ENCODE data around the gene HYAL1.
A peak's percentile ranks its signal among the peaks of the same experiment; 100 is the strongest.
"Not testable (repeated sequence)": the region's sequence is repeated elsewhere in the genome, so short reads cannot be mapped to it uniquely, and the experiment has no call there.

The HYAL1 gene

GRCh38 chr3:50265571-50265970, 37.8 kb downstream of the HYAL1 start:
- 90 to 91% methylated on average over 1 of the region's 1 CpG for WGBS, 2 experiments
- Histone ChIP-seq H3K27ac (ENCODE audit: insufficient read depth, low read depth, low read length, poor library complexity, severe bottlenecking) (peak overlapping the region; percentile 79), H3K4me3 (ENCODE audit: insufficient read depth, low read depth, low read length) (no peak overlapping the region), H3K9me3 (ENCODE audit: control insufficient read depth, low read length) (no peaks in the 10 kb centered on the region), H3K27me3 (ENCODE audit: control insufficient read depth, insufficient read depth, low read length, poor library complexity, severe bottlenecking) (no peaks in the 10 kb centered on the region), H3K36me3 (ENCODE audit: control insufficient read depth, insufficient read depth, low read length) (no peaks in the 10 kb centered on the region), H3K4me1 (ENCODE audit: control insufficient read depth, insufficient read depth, low read length) (peaks cover 81% of the 10 kb centered on the region)

- Histone ChIP-seq H3K27me3 (ENCODE audit: control insufficient read depth, insufficient read depth, low read length, poor library complexity, severe bottlenecking) (no peaks in the 10 kb centered on the region), H3K9me3 (ENCODE audit: control insufficient read depth, low read length) (no peaks in the 10 kb centered on the region), H3K36me3 (ENCODE audit: control insufficient read depth, insufficient read depth, low read length) (no peaks in the 10 kb centered on the region), H3K4me1 (ENCODE audit: control insufficient read depth, insufficient read depth, low read length) (peaks cover 82% of the 10 kb centered on the region), H3K4me3 (ENCODE audit: insufficient read depth, low read depth, low read length) (no peak overlapping the region), H3K27ac (ENCODE audit: insufficient read depth, low read depth, low read length, poor library complexity, severe bottlenecking) (peak overlapping the region; percentile 79)
- WGBS, 2 experiments: 71 to 74% methylated on average over 7 of the region's 7 CpGs
Measured at GRCh38 chr3:50264964-50265485, 38.3 kb downstream of the HYAL1 start.

GRCh38 chr3:50264383-50264963, 38.9 kb downstream of the HYAL1 start:
- peaks cover 80% of the 10 kb centered on the region for H3K4me1 ChIP-seq (ENCODE audit: control insufficient read depth, insufficient read depth, low read length)
- no peaks in the 10 kb centered on the region for H3K36me3 ChIP-seq (ENCODE audit: control insufficient read depth, insufficient read depth, low read length)
- 1% methylated on average over 5 to 7 of the region's 7 CpGs for WGBS, 2 experiments
- peak overlapping the region; percentile 79 for H3K27ac ChIP-seq (ENCODE audit: insufficient read depth, low read depth, low read length, poor library complexity, severe bottlenecking)
- no peak overlapping the region for H3K4me3 ChIP-seq (ENCODE audit: insufficient read depth, low read depth, low read length)
- no peaks in the 10 kb centered on the region for H3K9me3 ChIP-seq (ENCODE audit: control insufficient read depth, low read length)
- H3K27me3 ChIP-seq (ENCODE audit: control insufficient read depth, insufficient read depth, low read length, poor library complexity, severe bottlenecking): no peaks in the 10 kb centered on the region

GRCh38 chr3:50263478-50264382, 39.6 kb downstream of the HYAL1 start:
- H3K4me3 ChIP-seq (ENCODE audit: insufficient read depth, low read depth, low read length): no peak overlapping the region
- H3K27me3 ChIP-seq (ENCODE audit: control insufficient read depth, insufficient read depth, low read length, poor library complexity, severe bottlenecking): no peaks in the 10 kb centered on the region
- H3K4me1 ChIP-seq (ENCODE audit: control insufficient read depth, insufficient read depth, low read length): peaks cover 78% of the 10 kb centered on the region
- no peaks in the 10 kb centered on the region for H3K36me3 ChIP-seq (ENCODE audit: control insufficient read depth, insufficient read depth, low read length)
- H3K9me3 ChIP-seq (ENCODE audit: control insufficient read depth, low read length): no peaks in the 10 kb centered on the region
- peak overlapping the region; percentile 79 for H3K27ac ChIP-seq (ENCODE audit: insufficient read depth, low read depth, low read length, poor library complexity, severe bottlenecking)
- 70 to 72% methylated on average over 6 of the region's 6 CpGs for WGBS, 2 experiments

GRCh38 chr3:50262778-50263177, 40.6 kb downstream of the HYAL1 start:
- Histone ChIP-seq H3K4me1 (ENCODE audit: control insufficient read depth, insufficient read depth, low read length) (peaks cover 76% of the 10 kb centered on the region), H3K27ac (ENCODE audit: insufficient read depth, low read depth, low read length, poor library complexity, severe bottlenecking) (no peak overlapping the region), H3K36me3 (ENCODE audit: control insufficient read depth, insufficient read depth, low read length) (peaks cover 6% of the 10 kb centered on the region), H3K9me3 (ENCODE audit: control insufficient read depth, low read length) (no peaks in the 10 kb centered on the region), H3K27me3 (ENCODE audit: control insufficient read depth, insufficient read depth, low read length, poor library complexity, severe bottlenecking) (no peaks in the 10 kb centered on the region), H3K4me3 (ENCODE audit: insufficient read depth, low read depth, low read length) (no peak overlapping the region)
- 92 to 94% methylated on average over 7 of the region's 7 CpGs for WGBS, 2 experiments

GRCh38 chr3:50262200-50262599, 41.2 kb downstream of the HYAL1 start:
- not testable (repeated sequence) for H3K36me3 ChIP-seq (ENCODE audit: control insufficient read depth, insufficient read depth, low read length); H3K4me3 ChIP-seq (ENCODE audit: insufficient read depth, low read depth, low read length); H3K27ac ChIP-seq (ENCODE audit: insufficient read depth, low read depth, low read length, poor library complexity, severe bottlenecking); H3K27me3 ChIP-seq (ENCODE audit: control insufficient read depth, insufficient read depth, low read length, poor library complexity, severe bottlenecking); H3K9me3 ChIP-seq (ENCODE audit: control insufficient read depth, low read length)
- peaks cover 71% of the 10 kb centered on the region for H3K4me1 ChIP-seq (ENCODE audit: control insufficient read depth, insufficient read depth, low read length)
- WGBS, 2 experiments: 93 to 97% methylated on average over 4 of the region's 4 CpGs

GRCh38 chr3:50261505-50261904, 41.9 kb downstream of the HYAL1 start:
- H3K4me1 ChIP-seq (ENCODE audit: control insufficient read depth, insufficient read depth, low read length): peaks cover 64% of the 10 kb centered on the region
- H3K27me3 ChIP-seq (ENCODE audit: control insufficient read depth, insufficient read depth, low read length, poor library complexity, severe bottlenecking): no peaks in the 10 kb centered on the region
- no peak overlapping the region for H3K4me3 ChIP-seq (ENCODE audit: insufficient read depth, low read depth, low read length)
- H3K36me3 ChIP-seq (ENCODE audit: control insufficient read depth, insufficient read depth, low read length): peaks cover 7% of the 10 kb centered on the region
- WGBS, 2 experiments: 86 to 88% methylated on average over 2 of the region's 2 CpGs
- no peaks in the 10 kb centered on the region for H3K9me3 ChIP-seq (ENCODE audit: control insufficient read depth, low read length)
- H3K27ac ChIP-seq (ENCODE audit: insufficient read depth, low read depth, low read length, poor library complexity, severe bottlenecking): no peak overlapping the region

GRCh38 chr3:50260942-50261441, 42.4 kb downstream of the HYAL1 start:
- Histone ChIP-seq H3K4me1 (ENCODE audit: control insufficient read depth, insufficient read depth, low read length) (peaks cover 58% of the 10 kb centered on the region), H3K27me3 (ENCODE audit: control insufficient read depth, insufficient read depth, low read length, poor library complexity, severe bottlenecking) (no peaks in the 10 kb centered on the region), H3K36me3 (ENCODE audit: control insufficient read depth, insufficient read depth, low read length) (peaks cover 12% of the 10 kb centered on the region), H3K4me3 (ENCODE audit: insufficient read depth, low read depth, low read length) (peak overlapping the region; percentile 44), H3K27ac (ENCODE audit: insufficient read depth, low read depth, low read length, poor library complexity, severe bottlenecking) (peak overlapping the region; percentile 100), H3K9me3 (ENCODE audit: control insufficient read depth, low read length) (no peaks in the 10 kb centered on the region)
- 76 to 78% methylated on average over 5 of the region's 5 CpGs for WGBS, 2 experiments

- WGBS, 2 experiments: 2 to 3% methylated on average over 70 of the region's 70 CpGs
- peaks cover 14% of the 10 kb centered on the region for H3K36me3 ChIP-seq (ENCODE audit: control insufficient read depth, insufficient read depth, low read length)
- H3K4me3 ChIP-seq (ENCODE audit: insufficient read depth, low read depth, low read length): peak overlapping the region; percentile 44
- no peaks in the 10 kb centered on the region for H3K9me3 ChIP-seq (ENCODE audit: control insufficient read depth, low read length)
- H3K27ac ChIP-seq (ENCODE audit: insufficient read depth, low read depth, low read length, poor library complexity, severe bottlenecking): peak overlapping the region; percentile 100
- peaks cover 51% of the 10 kb centered on the region for H3K4me1 ChIP-seq (ENCODE audit: control insufficient read depth, insufficient read depth, low read length)
- no peaks in the 10 kb centered on the region for H3K27me3 ChIP-seq (ENCODE audit: control insufficient read depth, insufficient read depth, low read length, poor library complexity, severe bottlenecking)
Measured at GRCh38 chr3:50260027-50260941, 43.1 kb downstream of the HYAL1 start.
